T-helper 17 cell (primary cell): Measurements from ENCODE around the gene ZFAND4. TPM values are rescaled to one million over a fixed set of nuclear protein-coding genes. Genes with fewer than 3 reads are reported as not detected.
"Not testable (repeated sequence)": the region's sequence is repeated elsewhere in the genome, so short reads cannot be mapped to it uniquely, and the experiment has no call there.

Experiments
- ATAC-seq: fragments of 150-1000 bp; cut with Tn5 transposase; 2 replicates; pipeline ENCODE4 v1.10.0; 2021; ENCODE audit warnings: mild to moderate bottlenecking, moderate library complexity
- DNase-seq, 3 donors: peaks; one replicate each; pipeline versions ENCODE4 v3.0.0 to v3.0.0-alpha.2; 2020 to 2021
- H3K9me3 ChIP-seq: one replicate; pipeline ENCODE4 v1.7.0; 2013; ENCODE audit warnings: low read length, mild to moderate bottlenecking; ENCODE audit not compliant: control insufficient read depth, poor library complexity, severe bottlenecking
- H3K27ac Mint-ChIP-seq: one replicate; pipeline ENCODE4 v1.8.0; 2022; ENCODE audit warnings: mild to moderate bottlenecking, moderate library complexity, mixed read lengths
- H3K27me3 Mint-ChIP-seq: one replicate; pipeline ENCODE4 v1.8.0; 2022; ENCODE audit warnings: mixed read lengths
- H3K36me3 Mint-ChIP-seq: one replicate; pipeline ENCODE4 v1.8.0; 2022; ENCODE audit warnings: low read depth, mixed read lengths
- H3K4me1 Mint-ChIP-seq: one replicate; pipeline ENCODE4 v1.8.0; 2022; ENCODE audit warnings: mild to moderate bottlenecking, mixed read lengths
- H3K4me3 Mint-ChIP-seq: one replicate; pipeline ENCODE4 v1.8.0; 2022; ENCODE audit warnings: mild to moderate bottlenecking, moderate library complexity, mixed read lengths
- total RNA-seq, 4 donors: library from RNA in 2 of 4; stranded (reverse) in 2 of 4; gene quantifications; one replicate each; pipeline ENCODE4 v1.2.3 and lab custom pipeline; 2022 to 2026

The ZFAND4 gene
- total RNA-seq, 2 donors from 2014 or later, result 26.2 to 28.3 TPM

GRCh38 chr10:45580371-45581215 is 92.0 kb downstream of the ZFAND4 start:
- Mint-ChIP-seq H3K27ac (peak overlapping the region; percentile 99), H3K27me3 (no peaks in the 10 kb centered on the region), H3K4me3 (peak overlapping the region; percentile 97), H3K4me1 (peaks cover 35% of the 10 kb centered on the region), H3K36me3 (peaks cover 3% of the 10 kb centered on the region)
- DNase-seq (no peak), ATAC-seq (peak; percentile 84)
- H3K9me3 ChIP-seq, result no peaks in the 10 kb centered on the region

DNA sequence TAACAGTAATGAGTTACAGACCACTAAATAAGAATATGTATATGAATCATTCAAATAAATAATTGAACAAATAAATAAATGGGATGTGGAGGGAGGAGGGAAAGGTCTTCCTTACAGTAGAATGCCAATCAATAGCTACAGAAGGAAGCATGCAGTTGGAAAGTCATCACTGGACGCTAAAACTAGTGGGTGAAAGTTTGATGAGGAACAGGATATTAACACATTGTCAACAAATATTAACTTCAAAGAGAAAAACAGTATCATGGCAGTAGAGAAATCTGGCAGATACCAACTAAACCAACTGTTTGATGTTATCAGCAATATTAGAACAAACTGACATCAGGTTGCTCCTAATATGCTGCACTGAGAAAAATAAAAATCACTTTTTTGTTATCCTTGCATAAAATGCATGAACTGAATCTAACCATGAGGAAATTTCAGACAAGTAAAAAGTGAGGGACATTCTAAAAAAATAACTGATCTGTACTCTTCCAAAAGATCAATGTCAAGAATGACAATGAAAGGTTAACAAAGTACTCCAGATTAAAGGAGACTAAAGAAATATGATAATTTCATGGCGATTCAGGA is 94.1 kb downstream of the ZFAND4 start:
- H3K27me3 Mint-ChIP-seq, result no peaks in the 10 kb centered on the region

DNA sequence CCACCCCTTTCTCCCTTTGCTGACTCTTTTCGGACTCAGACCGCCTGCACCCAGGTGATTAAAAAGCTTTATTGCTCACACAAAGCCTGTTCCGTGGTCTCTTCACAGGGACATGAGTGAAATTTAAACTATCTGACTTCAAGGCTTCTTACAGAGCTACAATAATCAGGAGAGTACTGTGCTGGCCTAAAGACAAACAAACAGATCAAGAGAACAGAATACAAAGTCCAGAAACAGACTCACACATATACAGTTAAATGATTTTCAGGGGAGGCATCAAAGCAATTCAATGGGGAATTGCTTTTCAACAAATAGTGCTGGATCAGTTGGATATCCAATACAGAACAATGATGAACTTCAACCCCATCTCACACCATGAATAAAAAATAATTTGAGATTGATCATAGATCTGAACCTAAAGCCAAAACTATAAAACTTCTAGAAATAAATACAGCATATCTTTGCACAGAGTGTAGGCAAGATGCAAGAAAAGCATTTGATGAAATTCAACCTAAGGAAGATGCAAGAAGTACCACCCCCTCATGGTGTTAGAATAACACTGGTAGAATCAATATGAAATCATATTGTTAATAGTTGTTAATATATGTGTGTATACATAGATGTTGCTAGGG is 96.5 kb downstream of the ZFAND4 start:
- H3K4me1 Mint-ChIP-seq, result peaks cover 30% of the 10 kb centered on the region
- no peaks in the 10 kb centered on the region for H3K27me3 Mint-ChIP-seq
- no peak overlapping the region for H3K4me3 Mint-ChIP-seq
- DNase-seq (no peak), ATAC-seq (no peak)
- H3K9me3 ChIP-seq, result no peaks in the 10 kb centered on the region
- no peaks in the 10 kb centered on the region for H3K36me3 Mint-ChIP-seq
- H3K27ac Mint-ChIP-seq, result no peak overlapping the region

More for the DNA sequence above, 94.1 kb downstream of the ZFAND4 start:
- H3K9me3 ChIP-seq, result no peaks in the 10 kb centered on the region
- DNase-seq (no peak), ATAC-seq (no peak)
- no peaks in the 10 kb centered on the region for H3K36me3 Mint-ChIP-seq
- H3K4me1 Mint-ChIP-seq, result peaks cover 31% of the 10 kb centered on the region
- peak overlapping the region; percentile 41 for H3K4me3 Mint-ChIP-seq
- peak overlapping the region; percentile 99 for H3K27ac Mint-ChIP-seq

DNA sequence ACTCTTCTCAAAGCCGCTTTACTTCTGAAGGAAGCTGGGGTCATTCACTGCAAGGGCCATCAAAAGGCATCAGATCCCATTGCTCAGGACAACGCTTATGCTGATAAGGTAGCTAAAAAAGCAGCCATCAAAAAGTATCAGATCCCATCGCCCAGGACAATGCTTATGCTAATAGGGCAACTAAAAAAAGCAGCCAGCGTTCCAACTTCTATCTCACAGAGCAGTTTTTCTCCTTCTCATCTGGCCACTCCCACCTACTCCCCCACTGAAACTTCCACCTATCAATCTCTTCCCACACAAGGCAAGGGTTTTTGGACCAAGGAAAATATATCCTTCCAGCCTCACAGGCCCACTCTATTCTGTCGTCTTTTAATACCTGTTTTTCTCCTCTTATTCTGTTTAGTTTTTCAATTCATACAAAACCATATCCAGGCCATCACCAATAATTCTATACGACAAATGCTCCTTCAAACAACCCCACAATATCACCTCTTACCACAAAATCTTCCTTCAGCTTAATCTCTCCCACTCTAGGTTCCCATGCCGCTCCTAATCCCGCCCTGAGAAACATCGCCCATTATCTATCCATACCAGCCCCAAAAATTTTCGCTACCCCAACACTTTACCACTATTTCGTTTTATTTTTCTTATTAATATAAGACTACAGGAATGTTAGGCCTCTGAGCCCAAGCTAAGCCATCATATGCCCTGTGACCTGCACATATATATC is 97.4 kb downstream of the ZFAND4 start:
- H3K4me1 Mint-ChIP-seq, result peaks cover 21% of the 10 kb centered on the region
- not testable (repeated sequence) for DNase-seq, ATAC-seq, H3K36me3 Mint-ChIP-seq, H3K4me3 Mint-ChIP-seq, H3K9me3 ChIP-seq, H3K27ac Mint-ChIP-seq, H3K27me3 Mint-ChIP-seq

DNA sequence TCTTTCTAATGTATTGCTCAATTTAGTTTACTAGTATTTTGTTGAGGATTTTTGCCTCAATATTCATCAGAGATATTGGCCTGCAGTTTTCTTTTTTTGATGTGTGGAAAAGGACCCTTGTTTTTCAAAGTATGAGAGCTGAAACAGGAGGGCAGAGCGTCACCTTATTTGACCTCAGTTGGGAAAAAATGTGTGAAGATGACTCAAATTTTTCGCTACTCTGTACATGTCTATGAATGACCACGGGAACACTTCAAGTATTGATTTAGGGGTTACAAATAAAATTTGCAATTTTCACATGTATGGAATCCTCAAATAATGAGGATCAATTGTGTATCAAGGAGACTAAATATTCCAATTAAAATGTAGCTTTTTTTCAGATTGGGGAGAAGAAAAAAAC is 103.1 kb downstream of the ZFAND4 start:
- Mint-ChIP-seq H3K36me3 (no peaks in the 10 kb centered on the region), H3K4me3 (no peak overlapping the region), H3K27me3 (no peaks in the 10 kb centered on the region), H3K27ac (no peak overlapping the region), H3K4me1 (peaks cover 25% of the 10 kb centered on the region)
- no peak for ATAC-seq
- no peak for DNase-seq
- no peaks in the 10 kb centered on the region for H3K9me3 ChIP-seq

DNA sequence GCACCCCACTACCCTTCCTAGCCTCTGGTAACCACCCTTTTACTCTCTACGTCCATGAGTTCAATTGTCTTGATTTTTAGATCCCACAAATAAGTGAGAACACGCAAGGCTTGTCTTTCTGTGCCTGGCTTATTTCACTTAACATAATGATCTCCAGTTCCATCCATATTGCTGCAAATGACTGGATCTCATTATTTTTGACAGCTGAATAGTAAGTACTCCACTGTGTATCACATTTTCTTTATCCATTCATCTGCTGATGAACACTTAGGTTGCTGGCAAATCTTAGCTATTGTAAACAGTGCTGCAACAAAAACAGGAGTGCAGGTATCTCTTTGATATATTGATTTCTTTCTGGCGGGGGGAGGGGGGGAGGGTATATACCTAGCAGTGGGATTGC is 106.2 kb downstream of the ZFAND4 start:
- H3K4me3 Mint-ChIP-seq, result no peak overlapping the region
- no peaks in the 10 kb centered on the region for H3K36me3 Mint-ChIP-seq
- H3K4me1 Mint-ChIP-seq, result peaks cover 28% of the 10 kb centered on the region
- H3K9me3 ChIP-seq, result no peaks in the 10 kb centered on the region
- H3K27ac Mint-ChIP-seq, result no peak overlapping the region
- H3K27me3 Mint-ChIP-seq, result no peaks in the 10 kb centered on the region
- ATAC-seq (no peak), DNase-seq (no peak)

Other genes starting within 250 kb of the ZFAND4 start
- gene WASHC2C, start 54.5 kb upstream of the ZFAND4 start, total RNA-seq, result 10 to 100 TPM; 56.8 to 64.8 TPM
- 10 to 100 TPM; 20.9 to 21.5 TPM for gene AGAP4, start 174.7 kb upstream of the ZFAND4 start, total RNA-seq